Tibial nerve (tissue), 4 donors: ENCODE results near the gene SLC17A8. TPM values are rescaled to one million over a fixed set of nuclear protein-coding genes. Genes with fewer than 3 reads are reported as not detected.

Source experiments
- DNase-seq, 2 donors: peaks; one replicate each; pipeline ENCODE4 v3.0.0-alpha.2; 2019; ENCODE audit warnings: low spot score in 2 of 2
- H3K27ac ChIP-seq, 4 donors: fragments of 200-600 bp; sonication (generic) in 3 of 4; one replicate each; pipeline ENCODE4 v1.5.1; 2017 to 2019; ENCODE audit warnings: mild to moderate bottlenecking in 1 of 4
- H3K27me3 ChIP-seq, 2 donors: fragments of 200-600 bp; sonication (generic) in 1 of 2; one replicate each; pipeline versions ENCODE4 v1.5.1 to v1.6.0; 2017 to 2019
- H3K36me3 ChIP-seq, 3 donors: fragments of 200-600 bp; sonication (generic); one replicate each; pipeline ENCODE4 v1.5.1; 2018 to 2019
- H3K4me1 ChIP-seq, 4 donors: fragments of 200-600 bp; sonication (generic) in 3 of 4; one replicate each; pipeline ENCODE4 v1.5.1; 2017 to 2019
- H3K4me3 ChIP-seq, 4 donors: fragments of 200-600 bp; sonication (generic) in 3 of 4; one replicate each; pipeline ENCODE4 v1.5.1; 2017 to 2019; ENCODE audit warnings: mild to moderate bottlenecking in 1 of 4, moderate library complexity in 1 of 4
- H3K9me3 ChIP-seq, 4 donors: fragments of 200-600 bp; sonication (generic) in 3 of 4; one replicate each; pipeline ENCODE4 v1.5.1; 2017 to 2019
- EP300 ChIP-seq, 2 donors: sonication (generic); formaldehyde crosslinking; IDR thresholded peaks; one replicate each; pipeline ENCODE4 v1.6.1; 2017; ENCODE audit warnings: antibody characterized with exemption in 2 of 2, mild to moderate bottlenecking in 1 of 2
- POLR2A ChIP-seq, 2 donors: fragments of 450-650 bp; IDR thresholded peaks; one replicate each; pipeline ENCODE4 v1.6.1; 2017; ENCODE audit warnings: antibody characterized with exemption in 2 of 2, mild to moderate bottlenecking in 2 of 2, moderate library complexity in 2 of 2
- WGBS, 2 donors: methylation state at CpG; one replicate each; pipeline ENCODE4 v1.1.5; 2018; 5-methylcytosine and 5-hydroxymethylcytosine counted together
- total RNA-seq, 4 donors: library from RNA; depleted of rRNA; stranded (reverse); fragments of >200 nt; gene quantifications; one replicate each; pipeline ENCODE4 v1.1.0, GENCODE V29; 2016
- TF ChIP-seq, protein P1 (sequence below), 5 experiments: fragments of 200-600 bp in 3 of 5; fragments of 450-650 bp in 2 of 5; sonication (generic) in 3 of 5; IDR thresholded peaks; one replicate each; pipeline ENCODE4 v1.5.1; 2016 to 2019; ENCODE audit warnings: antibody characterized with exemption in 5 of 5, mild to moderate bottlenecking in 3 of 5, moderate library complexity in 2 of 5

The SLC17A8 gene
- total RNA-seq, 4 donors from 2014 or later = not detected

DNA sequence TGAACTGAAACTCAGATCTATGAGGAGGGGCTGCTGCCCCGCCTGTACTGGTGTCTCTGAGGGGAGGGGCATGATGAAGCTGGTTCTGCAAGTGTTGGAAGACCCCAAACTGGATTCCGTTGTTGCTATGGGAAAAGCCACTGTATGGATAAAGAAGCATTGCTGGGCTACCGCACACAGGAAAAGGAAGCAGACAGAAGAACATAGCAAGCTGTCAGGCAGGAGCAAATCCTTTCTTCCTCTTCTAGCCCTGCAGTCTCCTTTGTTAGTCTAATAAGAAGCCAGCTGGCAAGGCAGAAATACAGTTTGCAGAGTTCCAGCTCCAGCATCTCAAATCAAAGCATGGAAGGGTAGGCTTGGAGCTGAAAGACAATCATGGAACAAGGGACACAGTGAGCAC, 90.5 kb downstream of the SLC17A8 start:
- Histone ChIP-seq H3K9me3 (no peaks in the 10 kb centered on the region), H3K27ac (no peak overlapping the region), H3K4me3 (no peak overlapping the region), H3K4me1 (no peaks in the 10 kb centered on the region), H3K36me3 (no peaks in the 10 kb centered on the region), H3K27me3 (no peaks in the 10 kb centered on the region)
- TF ChIP-seq POLR2A (IDR thresholded peaks at IDR 0.05) = no peak
- TF ChIP-seq EP300 (IDR thresholded peaks at IDR 0.05) = no peak
- TF ChIP-seq, protein P1, sequence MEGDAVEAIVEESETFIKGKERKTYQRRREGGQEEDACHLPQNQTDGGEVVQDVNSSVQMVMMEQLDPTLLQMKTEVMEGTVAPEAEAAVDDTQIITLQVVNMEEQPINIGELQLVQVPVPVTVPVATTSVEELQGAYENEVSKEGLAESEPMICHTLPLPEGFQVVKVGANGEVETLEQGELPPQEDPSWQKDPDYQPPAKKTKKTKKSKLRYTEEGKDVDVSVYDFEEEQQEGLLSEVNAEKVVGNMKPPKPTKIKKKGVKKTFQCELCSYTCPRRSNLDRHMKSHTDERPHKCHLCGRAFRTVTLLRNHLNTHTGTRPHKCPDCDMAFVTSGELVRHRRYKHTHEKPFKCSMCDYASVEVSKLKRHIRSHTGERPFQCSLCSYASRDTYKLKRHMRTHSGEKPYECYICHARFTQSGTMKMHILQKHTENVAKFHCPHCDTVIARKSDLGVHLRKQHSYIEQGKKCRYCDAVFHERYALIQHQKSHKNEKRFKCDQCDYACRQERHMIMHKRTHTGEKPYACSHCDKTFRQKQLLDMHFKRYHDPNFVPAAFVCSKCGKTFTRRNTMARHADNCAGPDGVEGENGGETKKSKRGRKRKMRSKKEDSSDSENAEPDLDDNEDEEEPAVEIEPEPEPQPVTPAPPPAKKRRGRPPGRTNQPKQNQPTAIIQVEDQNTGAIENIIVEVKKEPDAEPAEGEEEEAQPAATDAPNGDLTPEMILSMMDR (IDR thresholded peaks at IDR 0.05) = no peak
- no peak for DNase-seq
- WGBS, 2 donors = 27 to 42% methylated on average over 3 of the region's 3 CpGs

DNA sequence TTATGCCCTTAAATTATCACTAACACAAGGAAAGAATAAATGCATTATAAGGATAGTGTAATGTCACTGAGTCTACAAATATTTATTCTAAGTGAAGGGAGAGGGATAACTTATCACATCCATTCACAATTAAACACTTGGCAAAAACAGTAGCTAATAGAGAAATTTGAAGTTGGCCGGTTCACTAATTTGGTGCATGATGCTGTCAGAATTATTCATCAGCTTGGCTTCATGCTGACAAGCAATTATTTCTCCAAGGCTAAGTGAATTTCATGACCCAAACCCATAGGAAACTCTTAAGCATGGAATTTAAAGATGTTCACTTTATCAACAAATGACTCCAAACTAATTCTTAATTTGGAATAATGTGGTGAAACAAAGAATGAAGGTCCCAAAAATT, 91.8 kb downstream of the SLC17A8 start:
- no peak overlapping the region for H3K27ac ChIP-seq
- no peaks in the 10 kb centered on the region for H3K9me3 ChIP-seq
- H3K4me3 ChIP-seq = no peak overlapping the region
- H3K36me3 ChIP-seq = no peaks in the 10 kb centered on the region
- WGBS, 2 donors = 59 to 72% methylated on average over 1 of the region's 1 CpG
- TF ChIP-seq EP300 (IDR thresholded peaks at IDR 0.05) = no peak
- TF ChIP-seq POLR2A (IDR thresholded peaks at IDR 0.05) = no peak
- TF ChIP-seq, protein P1 (IDR thresholded peaks at IDR 0.05) = no peak
- H3K4me1 ChIP-seq = peaks cover 0 to 4% (median 0%) of the 10 kb centered on the region in 4 donors
- no peak for DNase-seq
- no peaks in the 10 kb centered on the region for H3K27me3 ChIP-seq

DNA sequence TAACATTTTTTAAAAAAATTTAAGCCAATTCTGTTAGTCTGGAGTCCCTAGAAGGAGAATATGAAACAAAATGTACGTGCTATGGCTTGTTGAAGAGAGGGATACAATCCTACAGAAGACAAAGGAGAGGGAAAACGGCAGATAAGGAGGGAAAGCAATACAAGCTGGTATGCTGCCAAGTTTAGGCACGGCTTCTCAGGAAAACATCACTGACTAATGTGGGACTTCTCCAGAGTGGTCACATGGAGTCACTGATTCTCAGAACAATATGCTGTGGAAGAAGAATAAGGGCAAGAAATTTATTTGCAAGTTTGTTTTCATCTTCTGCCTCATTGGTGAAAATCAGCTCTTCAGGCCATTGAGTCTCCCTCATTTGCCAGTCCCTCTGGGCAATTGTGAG, 93.9 kb downstream of the SLC17A8 start:
- TF ChIP-seq, protein P1 (IDR thresholded peaks at IDR 0.05) = no peak
- TF ChIP-seq EP300 (IDR thresholded peaks at IDR 0.05) = no peak
- H3K9me3 ChIP-seq = no peaks in the 10 kb centered on the region
- H3K27me3 ChIP-seq = no peaks in the 10 kb centered on the region
- no peak overlapping the region for H3K4me3 ChIP-seq
- DNase-seq = no peak
- no peak overlapping the region for H3K27ac ChIP-seq
- 44 to 48% methylated on average over 3 of the region's 3 CpGs for WGBS, 2 donors
- peaks cover 0 to 10% (median 0%) of the 10 kb centered on the region in 4 donors for H3K4me1 ChIP-seq
- H3K36me3 ChIP-seq = no peaks in the 10 kb centered on the region

DNA sequence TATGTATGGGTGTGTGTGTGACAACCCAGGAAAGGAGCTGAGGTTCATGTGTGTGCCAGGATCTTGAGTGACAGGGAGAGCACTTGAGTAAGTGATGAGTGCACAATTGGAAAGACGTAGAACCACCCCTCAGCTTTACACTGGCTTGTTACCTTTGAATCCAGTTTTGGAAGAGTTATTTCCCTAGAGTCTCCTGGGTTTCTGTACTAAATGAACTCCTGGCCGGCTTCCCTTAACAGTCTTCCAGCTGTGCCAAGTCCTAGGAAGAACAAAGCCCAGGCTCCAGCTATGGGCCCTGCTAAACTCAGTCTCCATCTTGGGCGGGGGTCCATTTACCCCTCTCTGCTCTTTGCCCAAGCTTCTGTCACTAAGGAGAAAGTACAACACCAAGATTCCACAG, 97.1 kb downstream of the SLC17A8 start:
- DNase-seq = no peak
- H3K27ac ChIP-seq = no peak overlapping the region
- 40 to 43% methylated on average over 3 of the region's 3 CpGs for WGBS, 2 donors
- H3K36me3 ChIP-seq = no peaks in the 10 kb centered on the region
- H3K4me1 ChIP-seq = peaks cover 0 to 10% (median 0%) of the 10 kb centered on the region in 4 donors
- TF ChIP-seq, protein P1 (IDR thresholded peaks at IDR 0.05) = no peak
- TF ChIP-seq EP300 (IDR thresholded peaks at IDR 0.05) (no peak), POLR2A (IDR thresholded peaks at IDR 0.05) (no peak)
- no peaks in the 10 kb centered on the region for H3K9me3 ChIP-seq
- no peaks in the 10 kb centered on the region for H3K27me3 ChIP-seq
- H3K4me3 ChIP-seq = no peak overlapping the region

DNA sequence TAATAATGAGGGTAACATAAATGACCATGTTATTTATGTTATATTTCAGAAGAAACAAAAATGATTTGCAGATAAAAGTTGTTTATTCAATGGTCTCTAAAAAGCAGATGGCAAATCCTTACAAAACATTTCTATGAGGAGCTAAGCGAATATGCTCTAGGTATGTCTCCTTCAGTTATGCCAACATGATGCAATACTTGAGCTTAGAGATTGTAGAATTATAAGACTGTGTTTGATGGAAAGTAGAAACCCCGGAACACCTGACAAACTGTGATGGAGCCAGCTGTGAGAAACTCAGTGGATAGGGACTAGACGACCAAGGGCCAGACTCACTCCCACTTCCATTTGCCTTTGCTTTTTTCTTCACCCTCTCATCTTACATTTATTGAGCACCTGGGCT, 99.0 kb downstream of the SLC17A8 start:
- 80 to 89% methylated on average over 3 of the region's 3 CpGs for WGBS, 2 donors
- Histone ChIP-seq H3K27ac (no peak overlapping the region), H3K9me3 (no peaks in the 10 kb centered on the region), H3K4me3 (no peak overlapping the region), H3K27me3 (no peaks in the 10 kb centered on the region), H3K36me3 (no peaks in the 10 kb centered on the region), H3K4me1 (peaks cover 0 to 10% (median 0%) of the 10 kb centered on the region in 4 donors)
- no peak for DNase-seq
- TF ChIP-seq EP300 (IDR thresholded peaks at IDR 0.05) = no peak
- no peak for TF ChIP-seq POLR2A (IDR thresholded peaks at IDR 0.05)
- TF ChIP-seq, protein P1 (IDR thresholded peaks at IDR 0.05) = no peak
